GM12878 (cell line): ENCODE results near the gene PCDHGA1.

Experiments used
- CTCF ChIP-seq, 3 experiments: IDR thresholded peaks in 2 of 3; conservative IDR thresholded peaks in 1 of 3; 2 replicates each; pipeline ENCODE4 v1.5.1; 2011; ENCODE audit warnings: low read depth in 3 of 3, low read length in 3 of 3, mild to moderate bottlenecking in 3 of 3, control low read depth in 2 of 3, moderate library complexity in 2 of 3, inconsistent platforms in 1 of 3, mixed read lengths in 1 of 3; ENCODE audit not compliant: control insufficient read depth in 2 of 3, insufficient read depth in 1 of 3; ENCODE audit errors: extremely low read depth in 1 of 3
- DPF2 ChIP-seq: fragments of 450-650 bp; IDR thresholded peaks from 2 replicates; pipeline ENCODE4 v1.6.1; 2017; ENCODE audit warnings: mild to moderate bottlenecking
- EP300 ChIP-seq, 2 experiments: fragments of 150-350 bp in 1 of 2; IDR thresholded peaks; 2 replicates each; pipeline ENCODE4 v1.6.1; 2011 to 2012; ENCODE audit warnings: low read depth in 2 of 2, low read length in 2 of 2, borderline replicate concordance in 1 of 2, improper control_type of control experiment in 1 of 2, inconsistent platforms in 1 of 2; ENCODE audit not compliant: control insufficient read depth in 1 of 2
- FOS ChIP-seq: IDR thresholded peaks from 3 replicates; pipeline ENCODE4 v1.6.1; 2011; ENCODE audit warnings: borderline replicate concordance; ENCODE audit not compliant: insufficient read length; ENCODE audit errors: extremely low read depth
- POLR2A ChIP-seq: IDR thresholded peaks from 2 replicates; pipeline ENCODE4 v1.6.1; 2011; ENCODE audit warnings: low read depth, mild to moderate bottlenecking, low read length
- POLR2AphosphoS2 ChIP-seq: IDR thresholded peaks from 2 replicates; pipeline ENCODE4 v1.6.1; 2011; ENCODE audit warnings: low read depth, mild to moderate bottlenecking, low read length, improper control_type of control experiment, moderate library complexity
- SUZ12 ChIP-seq: fragments of 200-600 bp; sonication (generic); IDR thresholded peaks from one replicate; pipeline ENCODE4 v1.6.1; 2018; ENCODE audit warnings: antibody characterized with exemption, mild to moderate bottlenecking; ENCODE audit not compliant: unreplicated experiment

DNA sequence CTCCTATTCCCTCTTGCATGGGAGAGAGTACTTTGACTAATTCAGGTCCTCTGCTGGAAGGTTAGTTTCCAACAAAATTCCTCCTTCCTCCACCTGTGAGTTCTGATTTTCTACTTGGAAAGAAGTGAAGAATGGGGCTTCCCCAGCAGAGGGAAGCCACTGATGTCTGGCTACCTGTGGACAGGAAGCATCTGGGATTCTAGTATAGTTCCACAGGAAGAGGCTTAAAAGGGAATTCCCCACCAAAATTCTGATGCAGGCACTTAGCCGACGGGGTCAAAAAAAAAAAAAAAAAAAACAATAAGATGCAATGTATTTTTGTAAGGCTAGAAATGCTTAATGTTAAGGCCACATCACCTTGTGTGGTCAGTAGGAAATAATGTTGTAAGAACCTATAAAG is 192.0 kb downstream of the PCDHGA1 start:
- TF ChIP-seq CTCF (IDR thresholded peaks at IDR 0.05 in 2 of 3, conservative IDR thresholded peaks at IDR 0.05 in 1 of 3; ENCODE audit: control insufficient read depth in 2 of 3, extremely low read depth in 1 of 3, insufficient read depth in 1 of 3, low read depth in 3 of 3, low read length in 3 of 3), result no peak
- TF ChIP-seq FOS, result no peak
- no peak for TF ChIP-seq POLR2A
- no peak for TF ChIP-seq SUZ12
- TF ChIP-seq POLR2AphosphoS2, result no peak
- TF ChIP-seq DPF2, result no peak
- no peak for TF ChIP-seq EP300 (IDR thresholded peaks at IDR 0.05; ENCODE audit: borderline replicate concordance in 1 of 2, control insufficient read depth in 1 of 2, low read depth in 2 of 2, low read length in 2 of 2)
